ENCODE measurements around the gene ORC3.
"Not testable (repeated sequence)": the region's sequence is repeated elsewhere in the genome, so short reads cannot be mapped to it uniquely, and the experiment has no call there.

GRCh38 chr6:87712713-87713112 lies 122.8 kb downstream of the ORC3 start:
- not testable (repeated sequence) for TF ChIP-seq GATA2 (IDR thresholded peaks at IDR 0.05; ENCODE audit: insufficient read depth, insufficient read length, low read depth, low read length); POLR2A (IDR thresholded peaks at IDR 0.05; ENCODE audit: low read depth, low read length)
- TF ChIP-seq, protein P1, sequence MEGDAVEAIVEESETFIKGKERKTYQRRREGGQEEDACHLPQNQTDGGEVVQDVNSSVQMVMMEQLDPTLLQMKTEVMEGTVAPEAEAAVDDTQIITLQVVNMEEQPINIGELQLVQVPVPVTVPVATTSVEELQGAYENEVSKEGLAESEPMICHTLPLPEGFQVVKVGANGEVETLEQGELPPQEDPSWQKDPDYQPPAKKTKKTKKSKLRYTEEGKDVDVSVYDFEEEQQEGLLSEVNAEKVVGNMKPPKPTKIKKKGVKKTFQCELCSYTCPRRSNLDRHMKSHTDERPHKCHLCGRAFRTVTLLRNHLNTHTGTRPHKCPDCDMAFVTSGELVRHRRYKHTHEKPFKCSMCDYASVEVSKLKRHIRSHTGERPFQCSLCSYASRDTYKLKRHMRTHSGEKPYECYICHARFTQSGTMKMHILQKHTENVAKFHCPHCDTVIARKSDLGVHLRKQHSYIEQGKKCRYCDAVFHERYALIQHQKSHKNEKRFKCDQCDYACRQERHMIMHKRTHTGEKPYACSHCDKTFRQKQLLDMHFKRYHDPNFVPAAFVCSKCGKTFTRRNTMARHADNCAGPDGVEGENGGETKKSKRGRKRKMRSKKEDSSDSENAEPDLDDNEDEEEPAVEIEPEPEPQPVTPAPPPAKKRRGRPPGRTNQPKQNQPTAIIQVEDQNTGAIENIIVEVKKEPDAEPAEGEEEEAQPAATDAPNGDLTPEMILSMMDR (IDR thresholded peaks at IDR 0.05; ENCODE audit: extremely low read depth in 1 of 2, insufficient read depth in 1 of 2, low read depth in 1 of 2, low read length in 2 of 2), result not testable (repeated sequence)
